ENCODE measurements around the gene LIM2. TPM values are rescaled to one million over a fixed set of nuclear protein-coding genes. Genes with fewer than 3 reads are reported as not detected.

LIM2 gene
- polyA plus RNA-seq, 2 of the 4 experiments (the other 2 are of a cell fraction) = not detected

GRCh38 chr19:51337141-51337860 lies 50.5 kb downstream of the LIM2 start (continued):
- TF ChIP-seq CTCF (IDR thresholded peaks at IDR 0.05) = no peak

- FAIRE-seq (no peak), ATAC-seq (no peak), DNase-seq (ENCODE audit: low read depth in 1 of 2, low spot score in 1 of 2) (peak in 1 of 2 experiments; percentile 54)
- WGBS (ENCODE audit: missing lambda C conversion rate) = 77% methylated on average over 12 of the region's 13 CpGs
- Histone ChIP-seq H3K9me3 (peaks cover 4% of the 10 kb centered on the region; the same call in 1 of the 3 replicates), H3K27ac (no peak overlapping the region), H3K4me3 (no peak overlapping the region), H3K4me1 (0 out of 3 replicates have a peak, but pooled peaks cover 3% of the 10 kb centered on the region), H3K4me2 (no peak overlapping the region)
- ChIA-PET POLR2A (no interaction called here), CTCF (interaction anchor here (0.6 to 1.0 kb wide), 3 partner anchors 54 to 429 kb away, joined by 3 to 7 read pairs (median 3); no protein-coding TSS in a partner anchor)
- no peak for TF ChIP-seq REST (IDR thresholded peaks at IDR 0.05)
- TF ChIP-seq BCL3 (IDR thresholded peaks at IDR 0.05) = no peak
- TF ChIP-seq ZFP36 (IDR thresholded peaks at IDR 0.05; ENCODE audit: borderline replicate concordance, partially characterized antibody) = no peak
- no peak for TF ChIP-seq FOSB (CRISPR knock-in tag; IDR thresholded peaks at IDR 0.05)
- TF ChIP-seq JUNB (IDR thresholded peaks at IDR 0.05) = no peak
- no peak for TF ChIP-seq POLR2AphosphoS2 (conservative IDR thresholded peaks at IDR 0.05; ENCODE audit: low read length)
- no peak for TF ChIP-seq HOXB13 (CRISPR knock-in tag; IDR thresholded peaks at IDR 0.05; ENCODE audit: low read depth)
- no peak for TF ChIP-seq HES2 (IDR thresholded peaks at IDR 0.05)
- TF ChIP-seq NR3C1 (IDR thresholded peaks at IDR 0.05) = no peak
- no peak for TF ChIP-seq EHMT2 (IDR thresholded peaks at IDR 0.05; ENCODE audit: low read depth)
- TF ChIP-seq TP53 (CRISPR knock-in tag; IDR thresholded peaks at IDR 0.05) = no peak
- TF ChIP-seq CBX2 (IDR thresholded peaks at IDR 0.05; ENCODE audit: borderline replicate concordance, low read depth) = no peak
- no peak for TF ChIP-seq RAD21 (conservative IDR thresholded peaks at IDR 0.05 in 1 of 2, IDR thresholded peaks at IDR 0.05 in 1 of 2)
- TF ChIP-seq MAX (IDR thresholded peaks at IDR 0.05) = no peak
Observed at GRCh38 chr19:51333836-51334460, 53.8 kb downstream of the LIM2 start.

All from A549 (cell line).